PC-3 (cell line): ENCODE data around the gene TMEM167B. TPM values are rescaled to one million over a fixed set of nuclear protein-coding genes. Genes with fewer than 3 reads are reported as not detected.
A peak's percentile ranks its signal among the peaks of the same experiment; 100 is the strongest.

ENCODE experiments used
- ATAC-seq: fragments of 200-7000 bp; cut with Tn5 transposase; 2 replicates; pipeline ENCODE4 v1.9.1; 2020; ENCODE audit warnings: mild to moderate bottlenecking, moderate library complexity
- BruUV-seq: library from RNA; stranded (reverse); fragments of 400-500 nt; replicated peaks from 2 replicates; lab custom pipeline; 2021; lab: Mats Ljungman, UMichigan
- CTCF ChIA-PET: fragments of 300-600 bp; sonication (Branson Sonifier 250); formaldehyde crosslinking; loops from one replicate; lab custom pipeline; 2022; ENCODE audit warnings: antibody characterized with exemption; lab: Charles Lee
- POLR2A ChIA-PET: fragments of 300-600 bp; sonication (Branson Sonifier 250); formaldehyde crosslinking; loops from one replicate; lab custom pipeline; 2022; ENCODE audit warnings: antibody characterized with exemption; ENCODE audit not compliant: unreplicated experiment; lab: Charles Lee
- DNase-seq: peaks from one replicate; pipeline ENCODE4 v3.0.0-alpha.2; 2015
- H2AFZ ChIP-seq: fragments of 300-600 bp; sonication (generic); 2 replicates; pipeline ENCODE4 v1.6.0; 2016; ENCODE audit warnings: antibody characterized with exemption, low read length
- H3F3A ChIP-seq: fragments of 300-600 bp; sonication (generic); one replicate; pipeline ENCODE4 v1.6.0; 2017; ENCODE audit warnings: antibody characterized with exemption, low read length, control low read depth, mild to moderate bottlenecking; ENCODE audit not compliant: unreplicated experiment
- H3K27ac ChIP-seq: fragments of 300-600 bp; sonication (generic); 2 replicates; pipeline ENCODE4 v1.5.1; 2016; ENCODE audit warnings: mild to moderate bottlenecking, low read length
- H3K27me3 ChIP-seq: fragments of 300-600 bp; sonication (generic); 2 replicates; pipeline ENCODE4 v1.6.1; 2016; ENCODE audit warnings: low read length, mixed read lengths
- H3K36me3 ChIP-seq: fragments of 300-600 bp; sonication (generic); 2 replicates; pipeline ENCODE4 v1.6.1; 2016; ENCODE audit warnings: low read depth, mixed run types, low read length, mixed read lengths
- H3K4me1 ChIP-seq: fragments of 300-600 bp; sonication (generic); 2 replicates; pipeline ENCODE4 v1.5.1; 2016; ENCODE audit warnings: low read length; ENCODE audit not compliant: insufficient read depth
- H3K4me2 ChIP-seq: fragments of 300-600 bp; sonication (generic); 2 replicates; pipeline ENCODE4 v1.6.0; 2016; ENCODE audit warnings: low read length
- H3K4me3 ChIP-seq: fragments of 300-600 bp; sonication (generic); 2 replicates; pipeline ENCODE4 v1.5.1; 2016; ENCODE audit warnings: mild to moderate bottlenecking, low read length, mixed read lengths
- H3K79me2 ChIP-seq: fragments of 300-600 bp; sonication (generic); 2 replicates; pipeline ENCODE4 v1.6.1; 2017; ENCODE audit warnings: low read length, mixed read lengths
- H3K9ac ChIP-seq: fragments of 300-600 bp; sonication (generic); 2 replicates; pipeline ENCODE4 v1.6.0; 2016; ENCODE audit warnings: mild to moderate bottlenecking, low read length
- H3K9me2 ChIP-seq: fragments of 300-600 bp; sonication (generic); replicated peaks from 2 replicates; pipeline ENCODE4 v1.6.1; 2016; ENCODE audit warnings: mixed run types, low read length, mixed read lengths
- H3K9me3 ChIP-seq: fragments of 300-600 bp; sonication (generic); 2 replicates; pipeline ENCODE4 v1.6.1; 2016; ENCODE audit warnings: low read length, mixed read lengths
- H4K20me1 ChIP-seq: fragments of 300-600 bp; sonication (generic); 2 replicates; pipeline ENCODE4 v1.6.1; 2016; ENCODE audit warnings: low read length, mixed read lengths
- EZH2 ChIP-seq: fragments of 300-600 bp; sonication (generic); IDR thresholded peaks from one replicate; pipeline ENCODE4 v1.6.1; 2017; ENCODE audit warnings: antibody characterized with exemption, mild to moderate bottlenecking, low read length; ENCODE audit not compliant: unreplicated experiment
- EZH2phosphoT487 ChIP-seq: fragments of 300-600 bp; sonication (generic); IDR thresholded peaks from 2 replicates; pipeline ENCODE4 v1.6.1; 2018; ENCODE audit warnings: mild to moderate bottlenecking, antibody characterized with exemption, low read length, borderline replicate concordance
- intact Hi-C: fragments of 100-400 bp; cut with micrococcal nuclease; formaldehyde crosslinking; loops from 2 replicates; pipeline ENCODE4 v1.9.0; 2023
- total RNA-seq: library from RNA; depleted of rRNA; stranded (reverse); fragments of >200 nt; gene quantifications from 2 replicates; pipeline ENCODE4 v1.2.3, GENCODE V29; 2014
- TF ChIP-seq, protein P1 (sequence below): fragments of 300-600 bp; sonication (generic); conservative IDR thresholded peaks from 2 replicates; pipeline ENCODE4 v1.5.1; 2017; ENCODE audit warnings: antibody characterized with exemption, low read depth, mild to moderate bottlenecking, low read length

Gene TMEM167B
- total RNA-seq, 1 experiment from 2014 or later = 27.7 TPM

GRCh38 chr1:109114342-109114674 is 23.7 kb downstream of the TMEM167B start:
- no peaks in the 10 kb centered on the region for H3K9me2 ChIP-seq
- TF ChIP-seq EZH2phosphoT487 (no peak), EZH2 (no peak)
- TF ChIP-seq, protein P1, sequence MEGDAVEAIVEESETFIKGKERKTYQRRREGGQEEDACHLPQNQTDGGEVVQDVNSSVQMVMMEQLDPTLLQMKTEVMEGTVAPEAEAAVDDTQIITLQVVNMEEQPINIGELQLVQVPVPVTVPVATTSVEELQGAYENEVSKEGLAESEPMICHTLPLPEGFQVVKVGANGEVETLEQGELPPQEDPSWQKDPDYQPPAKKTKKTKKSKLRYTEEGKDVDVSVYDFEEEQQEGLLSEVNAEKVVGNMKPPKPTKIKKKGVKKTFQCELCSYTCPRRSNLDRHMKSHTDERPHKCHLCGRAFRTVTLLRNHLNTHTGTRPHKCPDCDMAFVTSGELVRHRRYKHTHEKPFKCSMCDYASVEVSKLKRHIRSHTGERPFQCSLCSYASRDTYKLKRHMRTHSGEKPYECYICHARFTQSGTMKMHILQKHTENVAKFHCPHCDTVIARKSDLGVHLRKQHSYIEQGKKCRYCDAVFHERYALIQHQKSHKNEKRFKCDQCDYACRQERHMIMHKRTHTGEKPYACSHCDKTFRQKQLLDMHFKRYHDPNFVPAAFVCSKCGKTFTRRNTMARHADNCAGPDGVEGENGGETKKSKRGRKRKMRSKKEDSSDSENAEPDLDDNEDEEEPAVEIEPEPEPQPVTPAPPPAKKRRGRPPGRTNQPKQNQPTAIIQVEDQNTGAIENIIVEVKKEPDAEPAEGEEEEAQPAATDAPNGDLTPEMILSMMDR = no peak
- DNase-seq (no peak), ATAC-seq (no peak)
- H3K79me2 ChIP-seq = no peaks in the 10 kb centered on the region
- no peak overlapping the region for H3K9ac ChIP-seq
- H3K4me1 ChIP-seq = peaks cover 8% of the 10 kb centered on the region; the same call in 1 of the 2 replicates
- POLR2A ChIA-PET = no interaction called here
- no peak overlapping the region for H3K27ac ChIP-seq
- no peaks in the 10 kb centered on the region for H3K36me3 ChIP-seq
- no TSS peak for BruUV-seq
- H3K27me3 ChIP-seq = peaks cover 28% of the 10 kb centered on the region
- no peaks in the 10 kb centered on the region for H3K9me3 ChIP-seq
- peak overlapping the region; percentile 68; the same call in 1 of the 2 replicates for H2AFZ ChIP-seq
- H3K4me3 ChIP-seq = peak overlapping the region; percentile 59
- H3F3A ChIP-seq = no peaks in the 10 kb centered on the region
- CTCF ChIA-PET = interaction anchor here (0.6 kb wide), 1 partner anchor 31 kb away, joined by 3 read pairs; no protein-coding TSS in a partner anchor
- intact Hi-C loops = loop anchor here (5.0 kb wide), 1 partner anchor 287 kb away; no protein-coding TSS in a partner anchor
- no peaks in the 10 kb centered on the region for H4K20me1 ChIP-seq
- peak overlapping the region; percentile 75 for H3K4me2 ChIP-seq

DNA sequence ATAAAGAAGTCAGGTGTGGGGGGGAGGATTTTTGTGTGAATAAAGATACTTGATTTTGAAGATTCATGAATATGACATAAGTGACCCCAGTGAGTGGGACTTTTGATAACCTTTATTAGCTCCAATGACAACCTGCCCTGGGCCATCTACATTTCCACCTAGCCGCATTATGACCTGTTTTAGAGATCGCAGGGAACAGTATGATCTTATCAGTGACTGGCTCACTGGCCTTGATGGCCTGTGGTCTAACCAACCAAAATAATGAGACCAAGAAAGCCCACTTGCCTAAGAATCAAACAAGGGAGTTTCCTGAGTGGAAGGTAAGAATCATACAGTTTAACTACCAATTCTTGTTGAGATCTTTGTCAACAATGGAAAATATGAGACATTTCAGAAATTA is 25.1 kb downstream of the TMEM167B start:
- BruUV-seq = no TSS peak
- no peak for DNase-seq
- TF ChIP-seq EZH2phosphoT487 (no peak), EZH2 (no peak)
- TF ChIP-seq, protein P1 = no peak
- Histone ChIP-seq H3K27ac (no peak overlapping the region), H3K4me2 (no peak overlapping the region), H4K20me1 (no peaks in the 10 kb centered on the region), H3K4me3 (no peak overlapping the region), H3K79me2 (no peaks in the 10 kb centered on the region), H3K9me3 (no peaks in the 10 kb centered on the region), H3K27me3 (peaks cover 28% of the 10 kb centered on the region), H3K9me2 (no peaks in the 10 kb centered on the region), H2AFZ (no peak overlapping the region), H3F3A (no peaks in the 10 kb centered on the region), H3K9ac (no peak overlapping the region), H3K4me1 (peaks cover 8% of the 10 kb centered on the region; the same call in 1 of the 2 replicates), H3K36me3 (no peaks in the 10 kb centered on the region)
- ChIA-PET CTCF (no interaction called here), POLR2A (interaction anchor here (0.7 kb wide), 1 partner anchor 32 kb away, joined by 3 read pairs; no protein-coding TSS in a partner anchor)
- no peak for ATAC-seq
- intact Hi-C loops = no loop called here

GRCh38 chr1:109116286-109116685 is 25.7 kb downstream of the TMEM167B start:
- H3K9me2 ChIP-seq = no peaks in the 10 kb centered on the region
- no peak overlapping the region for H3K4me3 ChIP-seq
- no TSS peak for BruUV-seq
- peaks cover 8% of the 10 kb centered on the region; the same call in 1 of the 2 replicates for H3K4me1 ChIP-seq
- no peaks in the 10 kb centered on the region for H3K36me3 ChIP-seq
- intact Hi-C loops = no loop called here
- no peak overlapping the region for H2AFZ ChIP-seq
- H3K27me3 ChIP-seq = peaks cover 28% of the 10 kb centered on the region
- no peaks in the 10 kb centered on the region for H3K9me3 ChIP-seq
- ATAC-seq (no peak), DNase-seq (no peak)
- TF ChIP-seq EZH2 = no peak
- TF ChIP-seq EZH2phosphoT487 = no peak
- TF ChIP-seq, protein P1 = no peak
- H3K79me2 ChIP-seq = no peaks in the 10 kb centered on the region
- ChIA-PET CTCF (no interaction called here), POLR2A (interaction anchor here (0.7 kb wide), 1 partner anchor 33 kb away, joined by 3 read pairs; no protein-coding TSS in a partner anchor)
- no peaks in the 10 kb centered on the region for H4K20me1 ChIP-seq
- H3K4me2 ChIP-seq = no peak overlapping the region
- no peak overlapping the region for H3K9ac ChIP-seq
- H3K27ac ChIP-seq = no peak overlapping the region
- H3F3A ChIP-seq = no peaks in the 10 kb centered on the region
